H1 (cell line): ENCODE data around the gene CDK4. TPM values are rescaled to one million over a fixed set of nuclear protein-coding genes. Genes with fewer than 3 reads are reported as not detected.

Source experiments
- CTCF ChIA-PET: fragments of 300-600 bp; sonication (Branson Sonifier 250); formaldehyde crosslinking; loops from one replicate; lab custom pipeline; 2021; ENCODE audit not compliant: partially characterized antibody; lab: Charles Lee
- POLR2A ChIA-PET: fragments of 300-600 bp; sonication (Branson Sonifier 250); formaldehyde crosslinking; loops from one replicate; lab custom pipeline; 2021; ENCODE audit warnings: inconsistent platforms; ENCODE audit not compliant: partially characterized antibody; lab: Charles Lee
- DNase-seq, 2 experiments: peaks; one replicate each; pipeline versions ENCODE4 v3.0.0 to v3.0.0-alpha.2; 2010 to 2022; ENCODE audit warnings: low spot score in 2 of 2, low read depth in 1 of 2, mixed read lengths in 1 of 2
- FAIRE-seq: peaks from 2 replicates; lab custom pipeline; 2011; peaks lifted over from hg19 to GRCh38; lab: Jason Lieb, UNC
- H2AFZ ChIP-seq: 2 replicates; pipeline ENCODE4 v1.8.1; 2012; ENCODE audit warnings: low read length, inconsistent platforms
- H2AK5ac ChIP-seq: 2 replicates; pipeline ENCODE4 v1.6.1; 2013; ENCODE audit warnings: low read depth, low read length
- H2BK120ac ChIP-seq: replicated peaks from 2 replicates; pipeline ENCODE3; 2013; ENCODE audit warnings: low read depth, low read length, inconsistent platforms
- H2BK12ac ChIP-seq: 2 replicates; pipeline ENCODE4 v1.6.1; 2013; ENCODE audit warnings: low read depth, low read length
- H2BK15ac ChIP-seq: 2 replicates; pipeline ENCODE4 v1.6.1; 2013; ENCODE audit warnings: low read length
- H2BK20ac ChIP-seq: 2 replicates; pipeline ENCODE4 v1.6.1; 2013; ENCODE audit warnings: low read length
- H2BK5ac ChIP-seq: 2 replicates; pipeline ENCODE4 v1.6.1; 2013; ENCODE audit warnings: low read depth, low read length
- H3K14ac ChIP-seq: 2 replicates; pipeline ENCODE4 v1.6.1; 2013; ENCODE audit warnings: inconsistent platforms; ENCODE audit not compliant: insufficient read length
- H3K18ac ChIP-seq: 2 replicates; pipeline ENCODE4 v1.6.1; 2013; ENCODE audit warnings: low read length; ENCODE audit errors: extremely low read depth
- H3K23ac ChIP-seq: 2 replicates; pipeline ENCODE4 v1.6.1; 2013; ENCODE audit warnings: inconsistent platforms; ENCODE audit not compliant: insufficient read length
- H3K23me2 ChIP-seq: 2 replicates; pipeline ENCODE4 v1.6.1; 2013; ENCODE audit warnings: low read depth, low read length
- H3K27ac ChIP-seq: 2 replicates; pipeline ENCODE4 v1.6.1; 2011; ENCODE audit warnings: low read depth, low read length, inconsistent platforms
- H3K27me3 ChIP-seq, 4 experiments: replicated peaks in 1 of 4; 1 replicate in 1 of 4; 2 replicates in 3 of 4; pipeline versions ENCODE4 v1.6.1 to v1.8.1; 2011 to 2013; ENCODE audit warnings: low read length in 3 of 4, mild to moderate bottlenecking in 3 of 4, inconsistent platforms in 2 of 4, mixed read lengths in 2 of 4, moderate library complexity in 1 of 4; ENCODE audit not compliant: control insufficient read depth in 3 of 4, insufficient read depth in 3 of 4; ENCODE audit errors: extremely low read depth in 1 of 4
- H3K36me3 ChIP-seq, 4 experiments: 2 replicates each; pipeline versions ENCODE4 v1.6.1 to v1.8.1; 2011 to 2013; ENCODE audit warnings: mild to moderate bottlenecking in 4 of 4, low read length in 3 of 4, moderate library complexity in 2 of 4, control low read depth in 1 of 4, inconsistent platforms in 1 of 4; ENCODE audit not compliant: insufficient read depth in 4 of 4, control insufficient read depth in 2 of 4
- H3K4ac ChIP-seq: replicated peaks from 2 replicates; pipeline ENCODE3; 2013; ENCODE audit warnings: low read length, low read depth, mixed read lengths, inconsistent platforms; ENCODE audit not compliant: insufficient read length
- H3K4me1 ChIP-seq, 4 experiments: replicated peaks in 1 of 4; 1 replicate in 1 of 4; 2 replicates in 3 of 4; pipeline versions ENCODE4 v1.6.1 to v1.8.1; 2011 to 2013; ENCODE audit warnings: low read length in 3 of 4, inconsistent platforms in 2 of 4, mixed read lengths in 1 of 4; ENCODE audit not compliant: insufficient read depth in 4 of 4, control insufficient read depth in 3 of 4
- H3K4me2 ChIP-seq, 2 experiments: 2 replicates each; pipeline versions ENCODE4 v1.6.1 to v1.8.1; 2011 to 2013; ENCODE audit warnings: low read depth in 2 of 2, low read length in 2 of 2, control low read depth in 1 of 2, inconsistent platforms in 1 of 2, mild to moderate bottlenecking in 1 of 2; ENCODE audit not compliant: insufficient read depth in 1 of 2
- H3K4me3 ChIP-seq, 4 experiments: fragments of 200-600, 300-600 bp in 1 of 4; sonication (generic), shearing (Covaris generic), sonication (Bioruptor Twin) in 1 of 4; 2 replicates each; pipeline versions ENCODE4 v1.5.1 to v1.8.1; 2011 to 2016; ENCODE audit warnings: low read length in 4 of 4, low read depth in 3 of 4, control low read depth in 2 of 4, inconsistent platforms in 2 of 4, mild to moderate bottlenecking in 2 of 4, mixed read lengths in 1 of 4, moderate library complexity in 1 of 4; ENCODE audit not compliant: insufficient read depth in 2 of 4; ENCODE audit errors: extremely low read depth in 1 of 4
- H3K56ac ChIP-seq: replicated peaks from 2 replicates; pipeline ENCODE3; 2013; ENCODE audit warnings: low read depth, mild to moderate bottlenecking, mixed read lengths, low read length, inconsistent platforms; ENCODE audit not compliant: insufficient read length
- H3K79me1 ChIP-seq: 2 replicates; pipeline ENCODE4 v1.6.1; 2013; ENCODE audit warnings: low read depth, low read length, control low read depth
- H3K79me2 ChIP-seq, 2 experiments: 2 replicates each; pipeline versions ENCODE4 v1.6.1 to v1.8.1; 2012 to 2013; ENCODE audit warnings: low read length in 2 of 2, mild to moderate bottlenecking in 2 of 2, inconsistent platforms in 1 of 2; ENCODE audit not compliant: insufficient read depth in 2 of 2, control insufficient read depth in 1 of 2
- H3K9ac ChIP-seq, 4 experiments: replicated peaks in 1 of 4; 1 replicate in 1 of 4; 2 replicates in 3 of 4; pipeline versions ENCODE4 v1.6.1 to v1.8.1; 2011 to 2013; ENCODE audit warnings: low read depth in 3 of 4, low read length in 3 of 4, control low read depth in 2 of 4, mild to moderate bottlenecking in 2 of 4, moderate library complexity in 2 of 4, inconsistent platforms in 1 of 4; ENCODE audit errors: extremely low read depth in 1 of 4
- H3K9me3 ChIP-seq, 2 experiments: 2 replicates each; pipeline versions ENCODE4 v1.6.1 to v1.8.1; 2012 to 2013; ENCODE audit warnings: mild to moderate bottlenecking in 2 of 2, moderate library complexity in 2 of 2, control low read depth in 1 of 2, inconsistent platforms in 1 of 2, low read depth in 1 of 2, low read length in 1 of 2, mixed read lengths in 1 of 2; ENCODE audit not compliant: insufficient read depth in 2 of 2
- H4K20me1 ChIP-seq, 2 experiments: replicated peaks in 1 of 2; 2 replicates each; pipeline versions ENCODE3 to v1.8.1; 2011 to 2013; ENCODE audit warnings: inconsistent platforms in 2 of 2, low read length in 2 of 2, mild to moderate bottlenecking in 1 of 2; ENCODE audit not compliant: insufficient read depth in 2 of 2, control insufficient read depth in 1 of 2
- H4K5ac ChIP-seq: 2 replicates; pipeline ENCODE4 v1.6.1; 2013; ENCODE audit warnings: low read length, low read depth, mixed read lengths, inconsistent platforms; ENCODE audit not compliant: insufficient read length
- H4K8ac ChIP-seq: 2 replicates; pipeline ENCODE4 v1.8.0; 2013; ENCODE audit warnings: mild to moderate bottlenecking, moderate library complexity, low read length, inconsistent platforms; ENCODE audit not compliant: insufficient read depth; ENCODE audit errors: extremely low read depth
- H4K91ac ChIP-seq: replicated peaks from 2 replicates; pipeline ENCODE3; 2013; ENCODE audit warnings: low read length, mixed read lengths, inconsistent platforms; ENCODE audit not compliant: insufficient read length
- CTBP2 ChIP-seq: IDR thresholded peaks from 2 replicates; pipeline ENCODE4 v1.7.0; 2011; ENCODE audit warnings: borderline replicate concordance, mild to moderate bottlenecking, moderate library complexity, mixed read lengths, low read length; ENCODE audit not compliant: insufficient read depth, insufficient read length
- SIN3A ChIP-seq, 2 experiments: IDR thresholded peaks in 1 of 2; conservative IDR thresholded peaks in 1 of 2; 2 replicates each; pipeline ENCODE4 v1.6.1; 2011 to 2012; ENCODE audit warnings: low read length in 2 of 2, improper control_type of control experiment in 1 of 2, low read depth in 1 of 2, mild to moderate bottlenecking in 1 of 2
- WGBS, 2 experiments: shearing (Covaris generic) in 1 of 2; methylation state at CpG; one replicate each; pipeline versions ENCODE4 v1.1.6 to v1.1.7; 2013 to 2015; ENCODE audit warnings: low lambda C conversion rate in 2 of 2, mixed read lengths in 2 of 2, inconsistent platforms in 1 of 2, low coverage in 1 of 2, missing lambda C conversion rate in 1 of 2; ENCODE audit not compliant: insufficient replicate concordance in 2 of 2, insufficient coverage in 1 of 2, insufficient read length in 1 of 2; ENCODE audit errors: extremely low coverage in 1 of 2, missing lambda C conversion rate in 1 of 2; 5-methylcytosine and 5-hydroxymethylcytosine counted together
- polyA plus RNA-seq, 7 experiments: library from polyadenylated mRNA; depleted of rRNA in 3 of 7; stranded (reverse) in 5 of 7; unstranded in 2 of 7; fragments of >200 nt in 5 of 7; fragments of 200-250 nt in 2 of 7; gene quantifications; 1 replicate in 5 of 7; 2 replicates in 1 of 7; 4 replicates in 1 of 7; pipeline versions ENCODE4 v1.2.1 to v1.2.3, GENCODE V29; 2011 to 2013; ENCODE audit warnings: missing spikeins in 2 of 7, mixed read lengths in 2 of 7
- total RNA-seq: library from RNA; stranded (reverse); fragmentation: NEBNext Ultra II Directional; extraction: Animal tissue kit (Norgen Biotek cat#: 25700); gene quantifications from 2 replicates; pipeline ENCODE4 v1.2.1, GENCODE V29; 2021

Gene CDK4
- total and polyA plus RNA-seq, 2 of the 8 experiments (the other 6 are each of a cell fraction or from before 2014, with no cell fraction given): 174 to 368 TPM

DNA sequence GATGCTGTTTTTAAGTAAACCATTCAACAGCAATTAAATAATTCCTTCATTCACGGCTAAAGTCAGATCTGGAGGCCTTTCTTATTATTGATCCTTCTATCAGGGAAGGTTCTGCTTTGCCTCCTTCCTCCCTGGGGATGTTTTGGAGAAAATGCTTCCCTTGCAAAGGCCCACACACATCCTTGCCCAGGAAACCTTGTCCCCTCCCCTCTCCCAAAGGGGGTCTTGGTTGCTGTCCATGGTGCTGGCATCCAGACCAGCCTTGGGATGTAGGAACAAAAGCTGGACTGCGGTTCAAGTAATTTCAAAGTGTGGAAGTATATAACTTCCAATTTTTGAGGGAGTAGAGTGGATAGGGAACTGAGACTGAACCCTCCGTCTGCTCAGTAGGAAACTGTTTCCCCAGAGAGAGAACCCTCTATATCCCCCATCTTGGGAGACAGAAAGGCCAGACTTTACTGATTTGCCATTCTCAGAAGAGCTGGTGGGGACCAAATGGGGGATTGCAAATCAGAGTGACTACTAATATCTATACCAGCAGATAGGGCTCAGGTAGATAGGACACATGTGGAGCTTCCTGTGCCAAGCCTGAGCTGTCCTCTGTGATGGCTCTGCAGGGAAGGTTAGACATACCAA is 8.4 kb upstream of the CDK4 start:
- Histone ChIP-seq H4K20me1 (peaks cover 3 to 15% of the 10 kb centered on the region in 2 experiments), H3K4me3 (no peak overlapping the region), H3K4me2 (no peak overlapping the region), H4K8ac (no peak overlapping the region), H2BK20ac (no peak overlapping the region), H3K79me2 (no peaks in the 10 kb centered on the region), H2BK15ac (no peak overlapping the region), H3K27me3 (peaks cover 21 to 50% (median 40%) of the 10 kb centered on the region in 4 experiments), H2BK12ac (no peak overlapping the region), H3K4ac (no peak overlapping the region), H2BK5ac (no peak overlapping the region), H3K79me1 (no peaks in the 10 kb centered on the region), H3K9me3 (no peaks in the 10 kb centered on the region), H2AFZ (no peak overlapping the region), H3K4me1 (peaks cover 0 to 11% (median 9%) of the 10 kb centered on the region in 4 experiments; a peak in 5 of 7 replicates), H4K91ac (no peak overlapping the region), H4K5ac (no peak overlapping the region), H3K14ac (no peak overlapping the region), H2BK120ac (no peak overlapping the region), H3K18ac (no peak overlapping the region), H3K36me3 (peaks cover 0 to 4% (median 0%) of the 10 kb centered on the region in 4 experiments; a peak in 2 of 8 replicates), H3K56ac (no peak overlapping the region), H3K23me2 (peaks cover 14% of the 10 kb centered on the region), H3K9ac (no peak overlapping the region), H2AK5ac (no peak overlapping the region), H3K23ac (no peak overlapping the region), H3K27ac (no peak overlapping the region)
- DNase-seq: peak in 1 of 2 experiments; percentile 69
- FAIRE-seq: no peak
- TF ChIP-seq CTBP2 (no peak), SIN3A (conservative IDR thresholded peaks at IDR 0.05 in 1 of 2, IDR thresholded peaks at IDR 0.05 in 1 of 2; ENCODE audit: low read depth in 1 of 2, low read length in 2 of 2) (0 out of 4 replicates have a peak, but pooled peaks of 1 of the 2 experiments have one; percentile 52)
- 78% methylated on average over 3 of the region's 3 CpGs; no CpG with 5 or more reads in 1 of the 2 experiments for WGBS, 2 experiments
- POLR2A ChIA-PET: interaction anchor here (0.9 to 5.4 kb wide), 7 partner anchors 8 to 84 kb away, joined by 3 to 21 read pairs (median 4); partner anchors contain the start of genes AGAP2, CDK4, EEF1AKMT3 and METTL1
- CTCF ChIA-PET: interaction anchor here (0.7 to 3.9 kb wide), 15 partner anchors 8 to 1503 kb away, joined by 3 to 28 read pairs (median 4); partner anchors contain the start of genes ANKRD52, CYP27B1, EEF1AKMT3 and METTL1
